MM.1S (cell line): ENCODE data around the gene TMED1.

Experiments
- DNase-seq: peaks from one replicate; pipeline ENCODE4 v3.0.0-alpha.2; 2015
- H2AFZ ChIP-seq: fragments of 300-600 bp; sonication (generic); 2 replicates; pipeline ENCODE4 v1.6.0; 2016; ENCODE audit warnings: antibody characterized with exemption, low read length
- H3F3A ChIP-seq: fragments of 300-600 bp; sonication (generic); 2 replicates; pipeline ENCODE4 v1.6.1; 2016; ENCODE audit warnings: mild to moderate bottlenecking, antibody characterized with exemption, low read length, moderate library complexity, mixed read lengths; ENCODE audit not compliant: insufficient read depth
- H3K27ac ChIP-seq: fragments of 300-600 bp; sonication (generic); 2 replicates; pipeline ENCODE4 v1.5.1; 2016; ENCODE audit warnings: mild to moderate bottlenecking, low read length
- H3K27me3 ChIP-seq: fragments of 300-600 bp; sonication (generic); replicated peaks from 2 replicates; pipeline ENCODE4 v1.6.0; 2016; ENCODE audit warnings: low read length; ENCODE audit not compliant: insufficient read depth
- H3K36me3 ChIP-seq: fragments of 300-600 bp; sonication (generic); replicated peaks from 2 replicates; pipeline ENCODE4 v1.6.1; 2016; ENCODE audit warnings: mild to moderate bottlenecking, low read length, mixed read lengths; ENCODE audit not compliant: insufficient read depth
- H3K4me1 ChIP-seq: fragments of 300-600 bp; sonication (generic); 2 replicates; pipeline ENCODE4 v1.6.1; 2016; ENCODE audit warnings: low read length, mixed read lengths
- H3K4me2 ChIP-seq: fragments of 300-600 bp; sonication (generic); 2 replicates; pipeline ENCODE4 v1.6.0; 2016; ENCODE audit warnings: low read depth, low read length
- H3K4me3 ChIP-seq: fragments of 300-600 bp; sonication (generic); 2 replicates; pipeline ENCODE4 v1.5.1; 2016; ENCODE audit warnings: low read length, mixed read lengths
- H3K79me2 ChIP-seq: fragments of 300-600 bp; sonication (generic); 2 replicates; pipeline ENCODE4 v1.6.1; 2016; ENCODE audit warnings: mixed run types, low read length, mixed read lengths
- H3K9ac ChIP-seq: fragments of 300-600 bp; sonication (generic); 2 replicates; pipeline ENCODE4 v1.6.1; 2016; ENCODE audit warnings: low read length, mixed read lengths
- H3K9me2 ChIP-seq: fragments of 300-600 bp; sonication (generic); replicated peaks from 2 replicates; pipeline ENCODE4 v1.6.1; 2016; ENCODE audit warnings: mild to moderate bottlenecking, low read length, mixed read lengths; ENCODE audit not compliant: insufficient read depth
- H3K9me3 ChIP-seq: fragments of 300-600 bp; sonication (generic); replicated peaks from 2 replicates; pipeline ENCODE4 v1.6.1; 2016; ENCODE audit warnings: mild to moderate bottlenecking, low read length, mixed read lengths; ENCODE audit not compliant: insufficient read depth
- H4K20me1 ChIP-seq: fragments of 300-600 bp; sonication (generic); 2 replicates; pipeline ENCODE4 v1.6.1; 2016; ENCODE audit warnings: mild to moderate bottlenecking, low read length, moderate library complexity, mixed read lengths; ENCODE audit not compliant: insufficient read depth
- EZH2 ChIP-seq: fragments of 300-600 bp; sonication (generic); optimal IDR thresholded peaks from 2 replicates; pipeline ENCODE3; 2017; ENCODE audit warnings: low read depth, mild to moderate bottlenecking, antibody characterized with exemption, low read length, mixed read lengths
- EZH2phosphoT487 ChIP-seq: fragments of 300-600 bp; sonication (generic); IDR thresholded peaks from 2 replicates; pipeline ENCODE4 v1.6.1; 2018; ENCODE audit warnings: antibody characterized with exemption, low read length
- TF ChIP-seq, protein P1 (sequence below): fragments of 300-600 bp; sonication (generic); IDR thresholded peaks from 2 replicates; pipeline ENCODE4 v1.5.1; 2016; ENCODE audit warnings: antibody characterized with exemption, low read length, mixed read lengths

Gene TMED1

DNA sequence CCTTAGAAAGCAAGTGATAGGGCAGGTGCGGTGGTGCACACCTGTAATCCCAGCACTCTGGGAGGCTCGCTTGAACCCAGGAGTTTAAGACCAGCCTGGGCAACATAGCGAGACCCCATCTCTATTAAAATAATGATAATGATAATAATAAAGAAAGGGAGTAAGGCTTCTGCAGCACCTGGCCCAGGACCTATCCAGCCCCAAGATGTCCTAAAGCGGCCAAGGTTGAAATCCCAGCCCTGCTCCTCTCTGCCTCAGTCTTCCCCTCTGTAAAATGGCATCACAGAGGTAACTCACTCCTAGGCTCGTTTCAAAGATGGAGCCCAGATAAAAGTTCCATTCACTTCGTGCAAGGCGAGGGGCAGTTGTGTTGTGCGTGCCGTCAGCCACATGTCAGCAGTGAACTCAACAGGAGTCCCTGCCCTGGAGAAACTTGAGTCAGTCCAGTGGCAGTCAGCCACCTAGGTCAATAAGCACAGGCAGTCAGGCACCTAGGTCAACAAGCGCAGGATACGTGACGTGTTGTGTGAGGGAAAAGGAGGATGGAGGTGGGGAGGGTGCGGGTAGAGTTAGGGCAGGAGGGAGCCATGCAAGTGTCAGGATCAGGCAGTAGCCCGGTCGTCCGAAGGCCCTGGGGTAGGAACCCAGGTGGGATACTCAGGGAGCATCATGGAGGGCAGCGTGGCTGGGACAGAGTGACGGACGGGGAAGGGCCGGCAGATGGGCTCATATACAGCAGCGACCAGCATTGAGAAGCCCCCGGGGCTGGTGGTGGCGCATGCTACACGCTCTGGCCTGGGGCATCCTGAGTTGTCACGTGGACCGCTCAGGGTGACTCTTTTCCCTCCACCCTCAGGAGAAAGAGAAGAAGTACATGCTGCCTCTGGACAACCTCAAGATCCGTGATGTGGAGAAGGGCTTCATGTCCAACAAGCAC is 16.6 kb downstream of the TMED1 start:
- no peaks in the 10 kb centered on the region for H3K9me3 ChIP-seq
- TF ChIP-seq, protein P1, sequence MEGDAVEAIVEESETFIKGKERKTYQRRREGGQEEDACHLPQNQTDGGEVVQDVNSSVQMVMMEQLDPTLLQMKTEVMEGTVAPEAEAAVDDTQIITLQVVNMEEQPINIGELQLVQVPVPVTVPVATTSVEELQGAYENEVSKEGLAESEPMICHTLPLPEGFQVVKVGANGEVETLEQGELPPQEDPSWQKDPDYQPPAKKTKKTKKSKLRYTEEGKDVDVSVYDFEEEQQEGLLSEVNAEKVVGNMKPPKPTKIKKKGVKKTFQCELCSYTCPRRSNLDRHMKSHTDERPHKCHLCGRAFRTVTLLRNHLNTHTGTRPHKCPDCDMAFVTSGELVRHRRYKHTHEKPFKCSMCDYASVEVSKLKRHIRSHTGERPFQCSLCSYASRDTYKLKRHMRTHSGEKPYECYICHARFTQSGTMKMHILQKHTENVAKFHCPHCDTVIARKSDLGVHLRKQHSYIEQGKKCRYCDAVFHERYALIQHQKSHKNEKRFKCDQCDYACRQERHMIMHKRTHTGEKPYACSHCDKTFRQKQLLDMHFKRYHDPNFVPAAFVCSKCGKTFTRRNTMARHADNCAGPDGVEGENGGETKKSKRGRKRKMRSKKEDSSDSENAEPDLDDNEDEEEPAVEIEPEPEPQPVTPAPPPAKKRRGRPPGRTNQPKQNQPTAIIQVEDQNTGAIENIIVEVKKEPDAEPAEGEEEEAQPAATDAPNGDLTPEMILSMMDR = no peak
- TF ChIP-seq EZH2 = no peak
- no peak for TF ChIP-seq EZH2phosphoT487
- H3K36me3 ChIP-seq = peaks cover 3% of the 10 kb centered on the region; the same call in 1 of the 2 replicates
- H3K79me2 ChIP-seq = no peaks in the 10 kb centered on the region
- H3K9me2 ChIP-seq = no peaks in the 10 kb centered on the region
- H4K20me1 ChIP-seq = no peaks in the 10 kb centered on the region
- no peaks in the 10 kb centered on the region for H3F3A ChIP-seq
- no peaks in the 10 kb centered on the region for H3K27me3 ChIP-seq
- H3K4me3 ChIP-seq = no peak overlapping the region
- H3K27ac ChIP-seq = no peak overlapping the region
- H3K4me1 ChIP-seq = no peaks in the 10 kb centered on the region
- no peak for DNase-seq
- no peak overlapping the region for H3K4me2 ChIP-seq
- H3K9ac ChIP-seq = no peak overlapping the region
- no peak overlapping the region for H2AFZ ChIP-seq

DNA sequence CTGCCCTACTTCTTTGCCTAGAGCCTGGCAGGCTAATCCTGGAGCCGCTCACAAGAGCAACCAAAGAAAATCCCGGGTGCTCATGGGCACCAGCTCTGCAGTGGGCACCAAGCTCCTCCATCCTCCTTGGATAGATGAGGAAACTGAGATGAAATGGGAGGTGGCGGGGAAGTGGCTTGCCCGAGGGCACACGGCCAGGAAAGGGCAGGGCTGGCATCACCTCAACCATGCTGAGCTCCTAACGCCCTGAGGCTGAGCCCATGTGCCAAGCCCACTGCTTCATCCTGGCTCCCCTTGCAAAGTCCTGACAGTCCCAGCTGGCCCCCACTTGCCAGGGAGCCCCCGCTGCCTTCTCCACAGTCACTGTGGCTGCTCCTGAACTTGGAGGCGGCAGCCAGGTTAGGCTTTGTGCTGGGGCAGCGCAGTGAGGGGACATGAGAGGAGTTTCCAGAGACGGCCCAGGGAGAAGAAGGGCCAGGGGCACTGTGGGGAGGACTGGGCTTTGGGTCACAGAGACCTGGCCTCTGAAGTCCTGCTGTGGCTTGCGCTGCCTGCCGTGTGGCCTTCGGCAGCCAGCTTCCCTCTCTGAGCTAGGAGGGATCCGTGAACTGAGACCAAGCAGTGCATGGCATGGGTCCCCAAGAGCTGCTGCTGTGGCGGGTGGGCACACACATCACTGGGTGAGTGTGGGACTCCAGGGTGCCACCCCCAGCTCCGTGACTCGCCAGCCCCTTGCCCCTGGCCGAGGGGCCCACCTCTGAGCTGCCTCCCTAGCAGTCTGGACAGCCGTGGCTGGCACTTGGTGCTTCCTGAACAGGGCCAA is 17.5 kb downstream of the TMED1 start:
- Histone ChIP-seq H3K9me3 (no peaks in the 10 kb centered on the region), H3K79me2 (no peaks in the 10 kb centered on the region), H3F3A (no peaks in the 10 kb centered on the region), H3K4me3 (no peak overlapping the region), H4K20me1 (no peaks in the 10 kb centered on the region), H3K9ac (no peak overlapping the region), H2AFZ (no peak overlapping the region), H3K4me1 (no peaks in the 10 kb centered on the region), H3K36me3 (peaks cover 3% of the 10 kb centered on the region; the same call in 1 of the 2 replicates), H3K27me3 (no peaks in the 10 kb centered on the region), H3K9me2 (no peaks in the 10 kb centered on the region), H3K4me2 (no peak overlapping the region), H3K27ac (no peak overlapping the region)
- TF ChIP-seq, protein P1 = no peak
- TF ChIP-seq EZH2 (no peak), EZH2phosphoT487 (no peak)
- no peak for DNase-seq

DNA sequence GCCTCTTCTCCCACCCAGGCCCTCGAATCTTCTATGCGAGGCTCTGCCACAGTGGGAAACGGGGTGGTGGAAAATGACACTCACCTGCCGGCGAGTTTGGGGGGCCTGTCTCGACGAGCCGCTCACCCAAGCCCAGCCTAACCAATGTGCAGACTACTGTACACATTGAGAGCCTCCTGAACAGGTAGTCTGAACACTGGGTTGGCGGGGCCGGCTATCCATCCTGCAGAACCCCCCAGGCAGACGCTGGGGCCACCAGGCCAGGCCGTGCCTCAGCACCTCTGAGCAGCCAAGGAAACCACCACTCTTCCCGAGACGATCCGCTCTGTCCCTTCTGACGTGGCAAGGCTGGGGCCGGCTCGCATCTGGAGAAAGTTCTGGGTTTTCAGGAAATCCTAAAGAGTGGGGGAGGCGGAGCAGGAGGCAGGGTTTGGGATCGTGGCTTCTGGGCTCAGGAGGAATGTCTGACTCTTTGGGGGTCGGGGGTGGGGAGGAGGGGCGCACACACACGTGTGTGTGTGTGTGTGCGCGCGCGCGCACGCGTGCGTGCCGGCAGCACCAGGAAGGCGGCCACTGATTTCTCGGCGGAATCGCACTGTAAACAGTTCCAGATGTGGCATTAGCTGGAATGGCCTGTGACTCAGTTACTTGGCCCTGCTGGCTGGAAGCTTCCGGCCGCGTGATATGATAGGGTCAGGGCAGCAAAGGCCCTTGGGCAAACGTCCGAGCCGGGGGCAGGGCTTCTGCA is 18.5 kb downstream of the TMED1 start:
- H3K9me3 ChIP-seq = no peaks in the 10 kb centered on the region
- H3K27me3 ChIP-seq = no peaks in the 10 kb centered on the region
- no peaks in the 10 kb centered on the region for H3K79me2 ChIP-seq
- H3K4me2 ChIP-seq = no peak overlapping the region
- no peak overlapping the region for H3K9ac ChIP-seq
- H3K4me1 ChIP-seq = no peaks in the 10 kb centered on the region
- H3K27ac ChIP-seq = no peak overlapping the region
- DNase-seq = no peak
- no peak for TF ChIP-seq EZH2
- TF ChIP-seq, protein P1 = no peak
- no peak for TF ChIP-seq EZH2phosphoT487
- no peak overlapping the region for H2AFZ ChIP-seq
- H3K36me3 ChIP-seq = peaks cover 3% of the 10 kb centered on the region; the same call in 1 of the 2 replicates
- H4K20me1 ChIP-seq = no peaks in the 10 kb centered on the region
- no peaks in the 10 kb centered on the region for H3F3A ChIP-seq
- no peak overlapping the region for H3K4me3 ChIP-seq
- H3K9me2 ChIP-seq = no peaks in the 10 kb centered on the region
